IMR-90 (cell line): ENCODE data around the gene CPNE2. TPM values are rescaled to one million over a fixed set of nuclear protein-coding genes. Genes with fewer than 3 reads are reported as not detected.

ENCODE experiments used
- ATAC-seq: fragments of 200-7000 bp; cut with Tn5 transposase; 2 replicates; pipeline ENCODE4 v1.9.1; 2020; ENCODE audit warnings: low read depth, mild to moderate bottlenecking, moderate library complexity
- BruUV-seq: library from RNA; stranded (reverse); fragments of 400-500 nt; replicated peaks from 2 replicates; lab custom pipeline; 2021; lab: Mats Ljungman, UMichigan
- CTCF ChIA-PET: fragments of 300-600 bp; formaldehyde crosslinking; extraction: SDS; loops from one replicate; lab custom pipeline; 2021; ENCODE audit warnings: antibody characterized with exemption; lab: Yijun Ruan, JAX
- POLR2A ChIA-PET: fragments of 300-600 bp; sonication (Branson Sonifier 250); formaldehyde crosslinking; loops from one replicate; lab custom pipeline; 2022; ENCODE audit warnings: antibody characterized with exemption; ENCODE audit not compliant: unreplicated experiment; lab: Charles Lee
- DNase-seq: peaks from one replicate; pipeline ENCODE4 v3.0.0; 2013
- H2AFZ ChIP-seq: replicated peaks from 2 replicates; pipeline ENCODE3; 2013; ENCODE audit warnings: low read length, mild to moderate bottlenecking; ENCODE audit not compliant: poor library complexity
- H2AK5ac ChIP-seq: 2 replicates; pipeline ENCODE4 v1.6.1; 2013; ENCODE audit warnings: low read depth, low read length, inconsistent platforms
- H2AK9ac ChIP-seq: replicated peaks from 2 replicates; pipeline ENCODE3; 2013; ENCODE audit warnings: mild to moderate bottlenecking, low read depth, low read length, moderate library complexity; ENCODE audit not compliant: poor library complexity
- H2BK120ac ChIP-seq: 2 replicates; pipeline ENCODE4 v1.6.1; 2013; ENCODE audit warnings: low read depth, low read length, inconsistent platforms
- H2BK15ac ChIP-seq: 3 replicates; pipeline ENCODE4 v1.6.1; 2013; ENCODE audit warnings: low read depth, low read length, inconsistent platforms
- H2BK20ac ChIP-seq: 2 replicates; pipeline ENCODE4 v1.6.1; 2013; ENCODE audit warnings: low read depth, mild to moderate bottlenecking, inconsistent platforms, low read length, moderate library complexity
- H2BK5ac ChIP-seq: 2 replicates; pipeline ENCODE4 v1.6.1; 2013; ENCODE audit warnings: mild to moderate bottlenecking, low read depth, low read length, inconsistent platforms; ENCODE audit not compliant: poor library complexity, severe bottlenecking
- H3K14ac ChIP-seq: replicated peaks from 2 replicates; pipeline ENCODE4 v1.6.1; 2013; ENCODE audit warnings: low read depth, low read length, inconsistent platforms
- H3K18ac ChIP-seq: 2 replicates; pipeline ENCODE4 v1.6.1; 2013; ENCODE audit warnings: low read depth, low read length, control low read depth
- H3K23ac ChIP-seq: 2 replicates; pipeline ENCODE4 v1.6.1; 2013; ENCODE audit warnings: low read depth, low read length, inconsistent platforms
- H3K27ac ChIP-seq: 2 replicates; pipeline ENCODE4 v1.5.1; 2013; ENCODE audit warnings: mild to moderate bottlenecking, control low read depth, low read length; ENCODE audit not compliant: insufficient read depth
- H3K27me3 ChIP-seq: 2 replicates; pipeline ENCODE4 v1.6.1; 2013; ENCODE audit warnings: low read length; ENCODE audit not compliant: control insufficient read depth, insufficient read depth
- H3K36me3 ChIP-seq: 2 replicates; pipeline ENCODE4 v1.6.1; 2013; ENCODE audit warnings: low read length, mixed read lengths; ENCODE audit not compliant: control insufficient read depth, insufficient read depth
- H3K4ac ChIP-seq: 2 replicates; pipeline ENCODE4 v1.6.1; 2013; ENCODE audit warnings: low read depth, low read length, inconsistent platforms
- H3K4me1 ChIP-seq: 2 replicates; pipeline ENCODE4 v1.6.1; 2013; ENCODE audit warnings: low read length, mixed read lengths; ENCODE audit not compliant: control insufficient read depth, insufficient read depth
- H3K4me2 ChIP-seq: 2 replicates; pipeline ENCODE4 v1.6.1; 2013; ENCODE audit warnings: low read depth, mild to moderate bottlenecking, control low read depth, low read length, moderate library complexity
- H3K4me3 ChIP-seq: 2 replicates; pipeline ENCODE4 v1.5.1; 2013; ENCODE audit warnings: low read depth, mild to moderate bottlenecking, control low read depth, low read length, moderate library complexity; ENCODE audit not compliant: insufficient read depth
- H3K56ac ChIP-seq: 2 replicates; pipeline ENCODE4 v1.6.1; 2013; ENCODE audit warnings: low read length, inconsistent platforms; ENCODE audit not compliant: insufficient read depth; ENCODE audit errors: extremely low read depth
- H3K79me1 ChIP-seq, 2 experiments: 2 replicates each; pipeline ENCODE4 v1.6.1; 2013; ENCODE audit warnings: low read length in 2 of 2, inconsistent platforms in 1 of 2, low read depth in 1 of 2
- H3K9ac ChIP-seq: 2 replicates; pipeline ENCODE4 v1.6.1; 2013; ENCODE audit warnings: low read depth, low read length, control low read depth
- H3K9me1 ChIP-seq: 2 replicates; pipeline ENCODE4 v1.6.1; 2013; ENCODE audit warnings: low read length, inconsistent platforms; ENCODE audit not compliant: insufficient read depth
- H3K9me3 ChIP-seq: 2 replicates; pipeline ENCODE4 v1.6.1; 2013; ENCODE audit warnings: low read length; ENCODE audit not compliant: control insufficient read depth, insufficient read depth
- H4K20me1 ChIP-seq: 2 replicates; pipeline ENCODE4 v1.6.1; 2013; ENCODE audit warnings: low read length, inconsistent platforms; ENCODE audit not compliant: insufficient read depth
- H4K5ac ChIP-seq: 2 replicates; pipeline ENCODE4 v1.6.1; 2013; ENCODE audit warnings: mild to moderate bottlenecking, low read depth, low read length, control low read depth
- H4K8ac ChIP-seq, 2 experiments: 2 replicates each; pipeline ENCODE4 v1.6.1; 2013; ENCODE audit warnings: low read depth in 2 of 2, low read length in 2 of 2, control low read depth in 1 of 2, inconsistent platforms in 1 of 2
- H4K91ac ChIP-seq: 2 replicates; pipeline ENCODE4 v1.6.1; 2013; ENCODE audit warnings: low read depth, low read length, inconsistent platforms; ENCODE audit not compliant: insufficient read depth
- BHLHE40 ChIP-seq: fragments of 150-350 bp; IDR thresholded peaks from 2 replicates; pipeline ENCODE4 v1.6.1; 2016; ENCODE audit warnings: mild to moderate bottlenecking, low read depth, low read length
- CEBPB ChIP-seq: IDR thresholded peaks from 2 replicates; pipeline ENCODE4 v1.6.1; 2012; ENCODE audit warnings: low read depth, low read length, improper control_type of control experiment
- CHD1 ChIP-seq: IDR thresholded peaks from 2 replicates; pipeline ENCODE4 v1.6.1; 2012; ENCODE audit warnings: low read depth, low read length, improper control_type of control experiment
- CTCF ChIP-seq: conservative IDR thresholded peaks from 2 replicates; pipeline ENCODE4 v1.5.1; 2012; ENCODE audit warnings: mild to moderate bottlenecking, low read depth, low read length, improper control_type of control experiment
- ELK1 ChIP-seq: fragments of 150-350 bp; IDR thresholded peaks from 2 replicates; pipeline ENCODE4 v1.6.1; 2016; ENCODE audit warnings: low read depth, mild to moderate bottlenecking, low read length, moderate library complexity, borderline replicate concordance
- FOS ChIP-seq: fragments of 150-350 bp; IDR thresholded peaks from 2 replicates; pipeline ENCODE4 v1.6.1; 2016; ENCODE audit warnings: low read depth, low read length
- MAFK ChIP-seq: IDR thresholded peaks from 2 replicates; pipeline ENCODE4 v1.6.1; 2012; ENCODE audit warnings: low read depth, low read length, improper control_type of control experiment
- MAZ ChIP-seq: IDR thresholded peaks from 2 replicates; pipeline ENCODE4 v1.6.1; 2012; ENCODE audit warnings: low read depth, mild to moderate bottlenecking, low read length, improper control_type of control experiment, moderate library complexity, borderline replicate concordance
- MXI1 ChIP-seq: IDR thresholded peaks from 2 replicates; pipeline ENCODE4 v1.6.1; 2012; ENCODE audit warnings: low read depth, mild to moderate bottlenecking, low read length, moderate library complexity, borderline replicate concordance
- NFE2L2 ChIP-seq: fragments of 150-350 bp; IDR thresholded peaks from 2 replicates; pipeline ENCODE4 v1.6.1; 2016; ENCODE audit warnings: low read depth, mild to moderate bottlenecking, low read length
- POLR2A ChIP-seq: IDR thresholded peaks from 2 replicates; pipeline ENCODE4 v1.6.1; 2012; ENCODE audit warnings: mild to moderate bottlenecking, low read depth, low read length
- RAD21 ChIP-seq: IDR thresholded peaks from 2 replicates; pipeline ENCODE4 v1.6.1; 2012; ENCODE audit warnings: low read length, improper control_type of control experiment
- RCOR1 ChIP-seq: IDR thresholded peaks from 2 replicates; pipeline ENCODE4 v1.6.1; 2012; ENCODE audit warnings: mild to moderate bottlenecking, low read length, improper control_type of control experiment; ENCODE audit not compliant: insufficient replicate concordance
- RFX5 ChIP-seq: IDR thresholded peaks from 2 replicates; pipeline ENCODE4 v1.8.0; 2012; ENCODE audit warnings: low read depth, mild to moderate bottlenecking, low read length, moderate library complexity
- SMC3 ChIP-seq: fragments of 150-350 bp; IDR thresholded peaks from 2 replicates; pipeline ENCODE4 v1.6.1; 2016; ENCODE audit warnings: low read depth, mild to moderate bottlenecking, antibody characterized with exemption, low read length, moderate library complexity
- USF2 ChIP-seq: fragments of 150-350 bp; IDR thresholded peaks from 2 replicates; pipeline ENCODE4 v1.6.1; 2017; ENCODE audit warnings: mild to moderate bottlenecking, antibody characterized with exemption, low read length, low read depth
- WGBS, 2 experiments: methylation state at CpG; one replicate each; pipeline versions ENCODE4 v1.1.5 to v1.1.7; 2013; ENCODE audit warnings: missing lambda C conversion rate in 2 of 2; ENCODE audit not compliant: insufficient read length in 1 of 2; ENCODE audit errors: extremely low coverage in 2 of 2; 5-methylcytosine and 5-hydroxymethylcytosine counted together
- dilution Hi-C: fragments of 300-500 bp; cut with HindIII; formaldehyde crosslinking; loops from one replicate; pipeline ENCODE4 v1.14.3; 2018; ENCODE audit warnings: low sequenced_read_pairs; ENCODE audit not compliant: unreplicated experiment
- in situ Hi-C: fragments of 300-500 bp; cut with MboI; formaldehyde crosslinking; loops from 3 replicates; pipeline ENCODE4 v1.14.3; 2019; ENCODE audit warnings: low sequenced_read_pairs, inconsistent platforms, mixed read lengths
- intact Hi-C: fragments of 100-400 bp; cut with micrococcal nuclease; formaldehyde crosslinking; loops from 2 replicates; pipeline ENCODE4 v1.10.0; 2022
- polyA plus RNA-seq, 3 experiments: library from polyadenylated mRNA; depleted of rRNA; stranded (reverse); fragments of >200 nt; gene quantifications; 2 replicates each; pipeline ENCODE4 v1.2.3, GENCODE V29; 2012; ENCODE audit warnings: low replicate concordance in 1 of 3
- total RNA-seq: library from RNA; depleted of rRNA; stranded (reverse); fragments of >200 nt; gene quantifications from 2 replicates; pipeline ENCODE4 v1.2.3, GENCODE V29; 2012

CPNE2 gene
- total and polyA plus RNA-seq, 2 of the 4 experiments (the other 2 are of a cell fraction): 15.4 to 48.0 TPM

- no peak overlapping the region for H4K91ac ChIP-seq
- no peak overlapping the region for H3K9ac ChIP-seq
- H3K18ac ChIP-seq: no peak overlapping the region
- ChIA-PET CTCF (no interaction called here), POLR2A (no interaction called here)
- ATAC-seq: no peak
- peaks cover 8% of the 10 kb centered on the region for H3K9me1 ChIP-seq
- no peak overlapping the region for H3K4me2 ChIP-seq
- no peak for TF ChIP-seq CTCF
- no peak for TF ChIP-seq BHLHE40
- no peak for TF ChIP-seq RCOR1
- no peak for TF ChIP-seq RFX5
- TF ChIP-seq RAD21: no peak
- no peak for TF ChIP-seq FOS
- TF ChIP-seq CEBPB: no peak
- TF ChIP-seq MXI1: no peak
- no peak for TF ChIP-seq CHD1
- no peak for TF ChIP-seq POLR2A
- TF ChIP-seq MAZ: no peak
- TF ChIP-seq ELK1: no peak
- no peak for TF ChIP-seq NFE2L2
- no peak for TF ChIP-seq MAFK
- no peak for TF ChIP-seq USF2
- TF ChIP-seq SMC3: no peak
- H2AK5ac ChIP-seq: no peak overlapping the region
- dilution Hi-C loops: no loop called here
- no peak overlapping the region for H2AFZ ChIP-seq
- WGBS, 2 experiments: 91% methylated on average over 5 of the region's 7 CpGs; no CpG with 5 or more reads in 1 of the 2 experiments
- in situ Hi-C loops: no loop called here
- no peaks in the 10 kb centered on the region; the same call in 1 of the 2 replicates for H3K36me3 ChIP-seq
- H3K79me1 ChIP-seq: no peaks in the 10 kb centered on the region
- no peaks in the 10 kb centered on the region for H4K20me1 ChIP-seq
- no peak overlapping the region for H3K27ac ChIP-seq
- intact Hi-C loops: no loop called here
- H2AK9ac ChIP-seq: no peak overlapping the region
- no peak overlapping the region for H3K4me3 ChIP-seq
- no peaks in the 10 kb centered on the region for H3K4me1 ChIP-seq
- H3K4ac ChIP-seq: no peak overlapping the region
- no peak overlapping the region for H2BK20ac ChIP-seq
- no peak overlapping the region for H2BK15ac ChIP-seq
- H4K5ac ChIP-seq: no peak overlapping the region
- H2BK120ac ChIP-seq: no peak overlapping the region
- H3K23ac ChIP-seq: no peak overlapping the region
- H3K56ac ChIP-seq: no peak overlapping the region
- no peaks in the 10 kb centered on the region for H3K27me3 ChIP-seq
- BruUV-seq: no TSS peak
- no peak for DNase-seq
- H4K8ac ChIP-seq: no peak overlapping the region
- no peaks in the 10 kb centered on the region for H3K9me3 ChIP-seq
- no peak overlapping the region for H3K14ac ChIP-seq
- H2BK5ac ChIP-seq: no peak overlapping the region
Measured at GRCh38 chr16:57140931-57141668, 48.7 kb downstream of the CPNE2 start.
